HG03175 (cell line): ENCODE data around the gene PTPRN2.
"Not testable (repeated sequence)": the region's sequence is repeated elsewhere in the genome, so short reads cannot be mapped to it uniquely, and the experiment has no call there.

Experiments used
- ATAC-seq: cut with Tn5 transposase; IDR thresholded peaks from one replicate; pipeline ENCODE4 v1.9.1; 2021; ENCODE audit warnings: mild to moderate bottlenecking, moderate library complexity; ENCODE audit not compliant: unreplicated experiment

PTPRN2 gene

GRCh38 chr7:158054081-158054480, 533.5 kb downstream of the PTPRN2 start:
- no peak for ATAC-seq

- no peak for ATAC-seq
Measured at GRCh38 chr7:158053183-158053915, 534.3 kb downstream of the PTPRN2 start.

- no peak for ATAC-seq
Measured at GRCh38 chr7:158052381-158053060, 535.1 kb downstream of the PTPRN2 start.

- no peak for ATAC-seq
Measured at GRCh38 chr7:158051776-158052175, 535.8 kb downstream of the PTPRN2 start.

- ATAC-seq = no peak
Measured at GRCh38 chr7:158050978-158051651, 536.5 kb downstream of the PTPRN2 start.

- ATAC-seq = no peak
Measured at GRCh38 chr7:158050441-158050977, 537.1 kb downstream of the PTPRN2 start.

- no peak for ATAC-seq
Measured at GRCh38 chr7:158049271-158049670, 538.4 kb downstream of the PTPRN2 start.

- ATAC-seq = no peak
Measured at GRCh38 chr7:158048569-158048968, 539.1 kb downstream of the PTPRN2 start.

- no peak for ATAC-seq
Measured at GRCh38 chr7:158047391-158048059, 540.1 kb downstream of the PTPRN2 start.

GRCh38 chr7:158046246-158046645, 541.4 kb downstream of the PTPRN2 start:
- not testable (repeated sequence) for ATAC-seq

- ATAC-seq = no peak
Measured at GRCh38 chr7:158044482-158044823, 543.2 kb downstream of the PTPRN2 start.

GRCh38 chr7:158043551-158044481, 543.8 kb downstream of the PTPRN2 start:
- no peak for ATAC-seq

- ATAC-seq = no peak
Measured at GRCh38 chr7:158042156-158042880, 545.3 kb downstream of the PTPRN2 start.

GRCh38 chr7:158040199-158040598, 547.4 kb downstream of the PTPRN2 start:
- no peak for ATAC-seq

GRCh38 chr7:158039270-158039669, 548.4 kb downstream of the PTPRN2 start:
- no peak for ATAC-seq

GRCh38 chr7:158037211-158037610, 550.4 kb downstream of the PTPRN2 start:
- ATAC-seq = no peak

- no peak for ATAC-seq
Measured at GRCh38 chr7:158035343-158035742, 552.3 kb downstream of the PTPRN2 start.

GRCh38 chr7:158034571-158034970, 553.1 kb downstream of the PTPRN2 start:
- ATAC-seq = no peak

- ATAC-seq = not testable (repeated sequence)
Measured at GRCh38 chr7:158033925-158034324, 553.7 kb downstream of the PTPRN2 start.
